Keratinocyte (primary cell): ENCODE data around the gene GPRIN1.

Experiments
- EZH2 ChIP-seq: IDR thresholded peaks from one replicate; pipeline ENCODE4 v1.6.1; 2012; ENCODE audit warnings: inconsistent platforms, mild to moderate bottlenecking, low read length, moderate library complexity
- TF ChIP-seq, protein P1 (sequence below), 3 experiments: IDR thresholded peaks in 1 of 3; conservative IDR thresholded peaks in 1 of 3; optimal IDR thresholded peaks in 1 of 3; 2 replicates in 2 of 3; 3 replicates in 1 of 3; pipeline versions ENCODE3 to v1.5.1; 2011; ENCODE audit warnings: low read length in 3 of 3, mild to moderate bottlenecking in 3 of 3, moderate library complexity in 2 of 3, control low read depth in 1 of 3, inconsistent platforms in 1 of 3; ENCODE audit not compliant: insufficient read depth in 2 of 3; ENCODE audit errors: extremely low read depth in 1 of 3

- TF ChIP-seq, protein P1, sequence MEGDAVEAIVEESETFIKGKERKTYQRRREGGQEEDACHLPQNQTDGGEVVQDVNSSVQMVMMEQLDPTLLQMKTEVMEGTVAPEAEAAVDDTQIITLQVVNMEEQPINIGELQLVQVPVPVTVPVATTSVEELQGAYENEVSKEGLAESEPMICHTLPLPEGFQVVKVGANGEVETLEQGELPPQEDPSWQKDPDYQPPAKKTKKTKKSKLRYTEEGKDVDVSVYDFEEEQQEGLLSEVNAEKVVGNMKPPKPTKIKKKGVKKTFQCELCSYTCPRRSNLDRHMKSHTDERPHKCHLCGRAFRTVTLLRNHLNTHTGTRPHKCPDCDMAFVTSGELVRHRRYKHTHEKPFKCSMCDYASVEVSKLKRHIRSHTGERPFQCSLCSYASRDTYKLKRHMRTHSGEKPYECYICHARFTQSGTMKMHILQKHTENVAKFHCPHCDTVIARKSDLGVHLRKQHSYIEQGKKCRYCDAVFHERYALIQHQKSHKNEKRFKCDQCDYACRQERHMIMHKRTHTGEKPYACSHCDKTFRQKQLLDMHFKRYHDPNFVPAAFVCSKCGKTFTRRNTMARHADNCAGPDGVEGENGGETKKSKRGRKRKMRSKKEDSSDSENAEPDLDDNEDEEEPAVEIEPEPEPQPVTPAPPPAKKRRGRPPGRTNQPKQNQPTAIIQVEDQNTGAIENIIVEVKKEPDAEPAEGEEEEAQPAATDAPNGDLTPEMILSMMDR (optimal IDR thresholded peaks at IDR 0.05 in 1 of 3, IDR thresholded peaks at IDR 0.05 in 1 of 3, conservative IDR thresholded peaks at IDR 0.05 in 1 of 3; ENCODE audit: extremely low read depth in 1 of 3, insufficient read depth in 2 of 3, low read length in 3 of 3) = no peak
- TF ChIP-seq EZH2 = no peak
Measured at GRCh38 chr5:176579323-176579722, 30.6 kb downstream of the GPRIN1 start.
